Measurements from ENCODE around the gene CLDN20.
"Not testable (repeated sequence)": the region's sequence is repeated elsewhere in the genome, so short reads cannot be mapped to it uniquely, and the experiment has no call there.

CLDN20 gene

GRCh38 chr6:155263373-155264063 is at the start of gene CLDN20:
Gene CLDN20, plus strand, starts transcription at chr6:155264013. Its CDS starts 11,707 bp downstream, at chr6:155275720.
- DNase-seq, result no peak

GRCh38 chr6:155215906-155216305 is 47.9 kb upstream of the CLDN20 start:
- DNase-seq, result no peak

GRCh38 chr6:155216312-155217046 is 47.3 kb upstream of the CLDN20 start:
- DNase-seq, result no peak

GRCh38 chr6:155218711-155219110 is 45.1 kb upstream of the CLDN20 start:
- not testable (repeated sequence) for DNase-seq

GRCh38 chr6:155219299-155219698 is 44.5 kb upstream of the CLDN20 start:
- DNase-seq, result no peak

GRCh38 chr6:155219858-155220301 is 43.9 kb upstream of the CLDN20 start:
- no peak for DNase-seq

GRCh38 chr6:155221086-155221485 is 42.7 kb upstream of the CLDN20 start:
- DNase-seq, result no peak

- DNase-seq, result no peak
These were observed 41.3 kb upstream of the CLDN20 start for GRCh38 chr6:155222506-155222905.

GRCh38 chr6:155223646-155224451 is 40.0 kb upstream of the CLDN20 start:
- DNase-seq, result peak; percentile 81

- DNase-seq, result no peak
These were observed 39.2 kb upstream of the CLDN20 start for GRCh38 chr6:155224618-155225017.

GRCh38 chr6:155227046-155227445 is 36.8 kb upstream of the CLDN20 start:
- no peak for DNase-seq

- no peak for DNase-seq
These were observed 35.2 kb upstream of the CLDN20 start for GRCh38 chr6:155228546-155229166.

- DNase-seq, result not testable (repeated sequence)
These were observed 32.8 kb upstream of the CLDN20 start for GRCh38 chr6:155230975-155231374.

- DNase-seq, result no peak
These were observed 31.0 kb upstream of the CLDN20 start for GRCh38 chr6:155232848-155233247.

- DNase-seq, result no peak
These were observed 29.6 kb upstream of the CLDN20 start for GRCh38 chr6:155234167-155234566.

GRCh38 chr6:155234687-155235086 is 29.1 kb upstream of the CLDN20 start:
- DNase-seq, result no peak

- no peak for DNase-seq
These were observed 28.7 kb upstream of the CLDN20 start for GRCh38 chr6:155235087-155235486.

GRCh38 chr6:155237613-155238012 is 26.2 kb upstream of the CLDN20 start:
- DNase-seq, result no peak

- DNase-seq, result no peak
These were observed 22.8 kb upstream of the CLDN20 start for GRCh38 chr6:155240905-155241600.

- DNase-seq, result no peak
These were observed 21.8 kb upstream of the CLDN20 start for GRCh38 chr6:155241966-155242365.

GRCh38 chr6:155244434-155244833 is 19.4 kb upstream of the CLDN20 start:
- no peak for DNase-seq

GRCh38 chr6:155245193-155245592 is 18.6 kb upstream of the CLDN20 start:
- DNase-seq, result no peak
